AG04450 (cell line): ENCODE data around the gene PARP3. TPM values are rescaled to one million over a fixed set of nuclear protein-coding genes. Genes with fewer than 3 reads are reported as not detected.

Source experiments
- CTCF ChIA-PET: fragments of 300-600, 350-600 bp; formaldehyde crosslinking; extraction: SDS; loops from one replicate; lab custom pipeline; 2022; ENCODE audit warnings: antibody characterized with exemption, inconsistent platforms; lab: Charles Lee
- POLR2A ChIA-PET: fragments of 350-600 bp; formaldehyde crosslinking; extraction: SDS; loops from one replicate; lab custom pipeline; 2021; ENCODE audit warnings: antibody characterized with exemption, inconsistent platforms; lab: Yijun Ruan, JAX
- DNase-seq: peaks from one replicate; pipeline ENCODE4 v3.0.0-alpha.2; 2011; ENCODE audit warnings: low read depth, low spot score
- H3K27ac ChIP-seq: one replicate; pipeline ENCODE4 v1.5.1; 2012; ENCODE audit warnings: low read depth, low read length, control low read depth
- H3K27me3 ChIP-seq: one replicate; pipeline ENCODE4 v1.6.0; 2012; ENCODE audit warnings: low read length; ENCODE audit not compliant: control insufficient read depth, insufficient read depth
- H3K4me3 ChIP-seq: 2 replicates; pipeline ENCODE4 v1.5.1; 2011; ENCODE audit warnings: mild to moderate bottlenecking, low read depth, low read length, control low read depth
- H3K9me3 ChIP-seq: 2 replicates; pipeline ENCODE4 v1.5.1; 2012; ENCODE audit warnings: low read length; ENCODE audit not compliant: control insufficient read depth, insufficient read depth
- CTCF ChIP-seq: IDR thresholded peaks from 2 replicates; pipeline ENCODE4 v1.5.1; 2011; ENCODE audit warnings: low read depth, low read length, control low read depth, inconsistent platforms
- polyA plus RNA-seq: library from polyadenylated mRNA; depleted of rRNA; stranded (reverse); fragments of >200 nt; gene quantifications from 2 replicates; pipeline ENCODE4 v1.2.3, GENCODE V29; 2011

PARP3 gene
- polyA plus RNA-seq, 1 experiment = 7.5 TPM

- POLR2A ChIA-PET = interaction anchor here (0.6 to 1.3 kb wide), 3 partner anchors 25 to 47 kb away, joined by 3 to 7 read pairs (median 3); partner anchors contain the start of genes PARP3, RPL29 and RRP9
- CTCF ChIA-PET = interaction anchor here (0.6 to 3.6 kb wide), 3 partner anchors 16 to 1385 kb away, joined by 3 to 24 read pairs (median 4); partner anchors contain the start of genes ACY1, PARP3 and RRP9
- Histone ChIP-seq H3K27me3 (no peaks in the 10 kb centered on the region), H3K9me3 (no peaks in the 10 kb centered on the region), H3K4me3 (peak overlapping the region; percentile 78), H3K27ac (no peak overlapping the region)
- TF ChIP-seq CTCF = no peak
- no peak for DNase-seq
Observed at GRCh38 chr3:51966922-51967383, 24.8 kb downstream of the PARP3 start.

GRCh38 chr3:51967384-51968169 is 25.4 kb downstream of the PARP3 start, which contains the start of gene PCBP4:
TSS of gene PCBP4 (minus strand) at chr3:51967454. CDS start at chr3:51961240, 6,214 bp downstream.
- DNase-seq = no peak
- Histone ChIP-seq H3K4me3 (peak within 1 kb of the TSS; percentile 78), H3K27ac (peak within 1 kb of the TSS; percentile 61), H3K27me3 (no peaks in the 10 kb centered on the region), H3K9me3 (no peaks in the 10 kb centered on the region)
- CTCF ChIA-PET = interaction anchor here (0.6 to 3.6 kb wide), 2 partner anchors 26 to 1386 kb away, joined by 4 to 24 read pairs; partner anchors contain the start of genes PARP3 and RRP9
- POLR2A ChIA-PET = interaction anchor here (0.6 to 1.8 kb wide), 5 partner anchors 15 to 48 kb away, joined by 3 to 7 read pairs (median 3); partner anchors contain the start of genes ACY1, PARP3, RPL29 and RRP9
- no peak for TF ChIP-seq CTCF

GRCh38 chr3:51968170-51968775 is 26.1 kb downstream of the PARP3 start:
- Histone ChIP-seq H3K9me3 (no peaks in the 10 kb centered on the region), H3K4me3 (peak overlapping the region; percentile 66), H3K27ac (peak overlapping the region; percentile 61), H3K27me3 (no peaks in the 10 kb centered on the region)
- POLR2A ChIA-PET = interaction anchor here (0.9 to 1.8 kb wide), 3 partner anchors 15 to 26 kb away, joined by 3 to 5 read pairs (median 4); partner anchors contain the start of genes ACY1 and PARP3
- CTCF ChIA-PET = interaction anchor here (1.2 to 3.6 kb wide), 2 partner anchors 15 to 26 kb away, joined by 3 to 24 read pairs; partner anchors contain the start of genes ACY1, PARP3 and RRP9
- no peak for TF ChIP-seq CTCF
- no peak for DNase-seq

GRCh38 chr3:51968883-51969678 is 26.9 kb downstream of the PARP3 start:
- Histone ChIP-seq H3K9me3 (no peaks in the 10 kb centered on the region; the same call in 1 of the 2 replicates), H3K27me3 (no peaks in the 10 kb centered on the region), H3K27ac (no peak overlapping the region), H3K4me3 (peak overlapping the region; percentile 66; the same call in 1 of the 2 replicates)
- POLR2A ChIA-PET = interaction anchor here (0.9 to 1.8 kb wide), 2 partner anchors 14 to 26 kb away, joined by 4 to 5 read pairs; partner anchors contain the start of genes ACY1 and PARP3
- CTCF ChIA-PET = interaction anchor here (1.1 to 2.3 kb wide), 4 partner anchors 12 to 28 kb away, joined by 3 to 12 read pairs (median 4); partner anchors contain the start of genes ACY1 and RRP9
- no peak for DNase-seq
- TF ChIP-seq CTCF = no peak
